Epithelial cell of prostate (primary cell): ENCODE data around the gene YTHDF1.
"Not testable (repeated sequence)": the region's sequence is repeated elsewhere in the genome, so short reads cannot be mapped to it uniquely, and the experiment has no call there.

Source experiments
- DNase-seq: peaks from one replicate; pipeline ENCODE4 v3.0.0-alpha.2; 2011; ENCODE audit warnings: low read depth, low spot score
- H3K27ac ChIP-seq: fragments of 450-650 bp; 2 replicates; pipeline ENCODE4 v1.5.1; 2017; ENCODE audit warnings: mild to moderate bottlenecking

YTHDF1 gene

DNA sequence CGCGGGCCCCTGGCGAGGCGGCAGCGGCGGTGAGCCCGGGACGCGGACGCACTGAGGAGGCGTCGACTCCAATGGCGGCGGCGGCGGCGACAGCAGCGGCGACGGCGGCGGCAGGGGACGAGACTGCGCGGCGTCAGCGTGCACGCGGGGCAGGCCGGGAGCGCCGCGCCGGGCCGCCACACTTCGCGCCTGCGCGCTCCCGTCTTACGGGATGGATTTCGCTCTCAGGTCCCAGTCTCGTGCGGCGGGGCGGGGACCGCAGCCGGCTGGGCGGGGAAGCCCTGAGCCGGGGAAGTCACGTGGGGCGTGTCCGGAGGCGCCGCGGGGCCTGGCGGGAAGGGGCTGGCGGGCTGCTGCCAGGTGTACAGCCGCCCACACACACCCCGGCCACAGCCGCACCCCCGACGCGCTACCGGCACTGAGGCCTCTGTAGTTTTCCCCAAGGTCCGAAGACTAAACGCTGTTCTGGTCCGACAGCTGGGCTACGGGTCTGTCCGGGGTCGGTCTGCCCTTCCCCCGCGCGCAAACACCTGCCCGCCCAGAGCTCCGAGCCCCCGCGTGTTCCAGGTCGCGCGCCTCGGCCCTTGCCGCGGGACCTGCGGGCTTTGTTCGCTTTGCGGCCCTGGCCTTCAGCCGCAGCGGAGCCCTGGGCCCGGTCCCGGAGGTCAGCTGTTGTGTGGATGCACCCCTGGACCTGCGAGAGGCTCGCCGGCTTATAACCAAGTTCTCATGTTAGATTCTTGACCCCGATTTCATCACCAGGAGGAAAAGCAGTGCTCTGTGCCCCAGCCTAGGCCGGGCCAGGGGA is at the start of gene YTHDF1:
Gene YTHDF1 (minus strand): TSS at position 91 of the 808 bp plus-strand sequence. CDS start 239 bp downstream, outside the sequence.
- peak within 1 kb of the TSS; percentile 66 for H3K27ac ChIP-seq

DNA sequence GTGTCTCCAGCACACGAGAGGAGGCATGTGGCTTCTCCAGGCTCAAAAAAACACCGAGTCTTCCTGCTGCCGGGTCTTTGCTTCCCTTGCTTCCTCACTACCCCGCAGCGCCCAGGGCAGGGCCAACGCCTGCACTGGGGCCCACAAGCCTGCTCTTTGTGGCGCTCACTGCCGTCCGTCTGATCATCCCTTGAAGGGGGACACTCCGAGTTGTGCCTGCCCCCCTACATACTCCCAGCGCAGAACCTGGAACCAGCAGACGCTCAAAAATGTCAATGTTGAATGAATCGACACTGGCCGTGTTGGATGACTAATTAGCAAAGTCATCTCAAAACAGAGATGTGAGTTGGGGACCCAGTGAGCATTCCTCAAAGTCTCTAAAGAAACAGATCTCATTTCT is 48.6 kb upstream of the YTHDF1 start:
- no peak overlapping the region for H3K27ac ChIP-seq
- DNase-seq, result no peak

More for the DNA sequence above, at the start of gene YTHDF1:
- peak; percentile 60 for DNase-seq

DNA sequence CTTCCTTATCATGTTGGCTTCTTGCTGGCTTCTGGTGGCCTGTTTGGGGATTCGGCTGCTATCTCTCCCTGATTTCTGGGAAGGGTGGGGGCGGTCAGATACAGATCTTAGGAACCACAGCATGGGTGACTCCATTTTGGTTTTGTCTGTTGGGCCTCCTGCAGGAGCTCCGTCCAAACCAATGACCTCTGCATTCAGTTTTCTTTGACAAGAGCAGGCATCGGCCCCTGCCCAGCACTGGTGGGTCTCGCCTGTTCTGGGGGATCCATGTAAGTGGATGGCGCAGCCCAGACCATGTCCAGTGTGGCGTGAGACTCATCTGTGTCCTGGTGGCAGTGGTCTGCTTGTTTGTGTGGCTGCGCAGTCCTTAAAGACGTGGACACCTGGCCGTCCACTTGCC is 48.1 kb upstream of the YTHDF1 start:
- no peak overlapping the region for H3K27ac ChIP-seq
- DNase-seq, result no peak

DNA sequence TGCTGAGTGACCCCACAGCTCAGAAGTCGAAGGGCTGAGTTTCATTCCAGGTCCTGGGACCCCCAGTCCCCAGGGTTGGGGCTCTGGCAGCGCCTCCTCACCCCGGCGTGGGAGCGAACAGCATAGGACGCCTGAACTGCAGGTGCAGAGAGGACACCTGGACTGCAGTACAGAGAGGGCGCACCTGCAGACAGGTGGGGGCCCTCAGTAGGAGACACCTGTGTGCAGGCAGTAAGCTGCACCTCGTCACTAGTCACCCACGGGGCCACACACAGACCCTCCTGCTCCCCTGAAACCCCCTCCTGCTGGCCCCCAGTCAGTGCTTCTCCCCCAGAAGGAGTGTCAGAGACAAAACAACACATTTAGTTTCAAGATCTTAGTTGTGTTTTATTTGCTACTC is 46.9 kb upstream of the YTHDF1 start:
- no peak for DNase-seq
- no peak overlapping the region for H3K27ac ChIP-seq

DNA sequence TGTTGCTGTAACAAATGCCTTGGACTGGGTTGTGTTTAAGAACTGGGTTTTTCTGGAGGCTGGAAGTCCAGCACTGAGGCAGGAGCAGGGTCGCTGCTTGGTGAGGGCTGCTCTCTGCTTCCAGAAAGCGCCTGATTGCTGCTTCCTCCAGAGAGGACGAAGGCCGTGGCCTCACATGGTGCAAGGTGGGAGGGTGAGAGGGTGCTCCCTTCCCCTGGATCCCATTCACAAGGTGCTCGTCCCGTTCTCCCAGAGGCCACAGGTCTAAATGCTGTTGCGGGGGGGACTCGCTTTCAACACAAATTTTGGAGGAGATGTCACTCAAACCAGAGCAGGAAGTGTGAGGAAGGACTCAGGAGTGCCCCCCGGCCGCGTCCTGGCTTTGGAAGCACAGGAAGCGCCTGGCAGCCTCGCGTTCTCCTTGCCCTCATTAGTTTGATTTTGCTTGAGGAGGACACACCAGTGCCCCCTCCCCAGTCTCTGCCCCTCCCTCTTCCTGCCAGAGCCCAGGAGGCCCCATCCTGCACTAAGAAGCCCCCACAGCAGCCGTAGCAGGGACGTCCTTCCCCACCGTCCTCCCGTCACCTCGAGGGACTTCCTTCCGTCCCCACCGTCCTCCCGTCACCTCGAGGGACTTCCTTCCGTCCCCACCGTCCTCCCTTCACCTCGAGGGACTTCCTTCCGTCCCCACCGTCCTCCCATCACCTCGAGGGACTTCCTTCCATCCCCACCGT is 46.0 kb upstream of the YTHDF1 start:
- no peak overlapping the region for H3K27ac ChIP-seq
- DNase-seq, result no peak

DNA sequence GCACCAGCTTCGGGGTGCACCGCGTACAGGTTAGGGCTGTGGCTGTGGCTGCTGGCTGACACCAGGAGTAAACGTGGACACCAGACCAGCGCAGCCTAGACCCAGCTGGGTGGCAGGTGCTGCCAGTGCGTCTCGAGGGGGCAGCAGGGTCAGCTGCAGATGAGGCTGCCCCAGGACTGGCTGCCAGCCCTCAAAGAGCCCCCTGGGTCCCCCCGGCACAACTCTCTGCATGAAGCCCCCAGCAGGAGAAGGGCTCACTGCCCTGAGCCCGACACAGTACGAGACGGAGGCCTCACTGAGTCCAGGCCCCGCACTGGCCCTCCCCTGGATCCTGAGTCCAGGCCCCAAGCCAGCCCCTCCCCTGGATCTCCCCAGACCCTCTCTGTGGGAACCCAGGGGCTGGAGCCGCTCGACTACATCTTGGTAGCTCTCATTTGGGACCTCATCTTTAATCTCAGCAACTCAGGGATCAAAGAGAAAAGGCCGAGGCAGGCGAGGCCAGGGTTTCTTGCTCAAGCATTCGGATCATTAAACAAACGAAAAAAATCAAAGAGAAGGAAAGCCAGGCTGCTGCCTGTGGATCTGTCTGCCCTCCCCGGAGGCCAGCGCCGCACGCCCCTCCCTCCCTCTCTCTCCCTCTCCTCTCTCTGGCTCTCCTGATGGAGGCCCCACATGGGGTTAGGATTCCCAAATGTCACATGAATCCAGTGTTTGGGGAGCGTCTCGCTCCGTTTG is 45.3 kb upstream of the YTHDF1 start:
- no peak overlapping the region for H3K27ac ChIP-seq
- no peak for DNase-seq

DNA sequence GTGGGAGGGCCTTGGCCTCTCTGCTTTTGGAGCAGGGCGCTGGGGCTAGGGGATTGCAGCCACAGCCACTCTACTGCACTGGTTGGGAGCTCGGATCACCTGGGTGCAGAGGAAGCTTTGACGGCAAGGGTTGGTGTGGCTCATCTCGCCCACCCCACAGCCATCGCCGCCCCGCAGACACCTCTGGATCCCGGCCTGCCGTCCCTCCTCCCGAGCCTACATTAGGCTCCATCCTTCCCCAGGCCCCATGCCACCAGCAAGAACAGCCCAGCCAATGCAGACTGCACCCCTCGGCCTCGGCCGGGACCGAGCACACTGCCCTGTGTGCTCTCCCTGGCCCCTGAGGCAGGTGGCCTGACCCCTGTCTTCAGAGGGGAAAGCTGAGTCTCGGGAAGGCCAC is 44.6 kb upstream of the YTHDF1 start:
- no peak for DNase-seq

DNA sequence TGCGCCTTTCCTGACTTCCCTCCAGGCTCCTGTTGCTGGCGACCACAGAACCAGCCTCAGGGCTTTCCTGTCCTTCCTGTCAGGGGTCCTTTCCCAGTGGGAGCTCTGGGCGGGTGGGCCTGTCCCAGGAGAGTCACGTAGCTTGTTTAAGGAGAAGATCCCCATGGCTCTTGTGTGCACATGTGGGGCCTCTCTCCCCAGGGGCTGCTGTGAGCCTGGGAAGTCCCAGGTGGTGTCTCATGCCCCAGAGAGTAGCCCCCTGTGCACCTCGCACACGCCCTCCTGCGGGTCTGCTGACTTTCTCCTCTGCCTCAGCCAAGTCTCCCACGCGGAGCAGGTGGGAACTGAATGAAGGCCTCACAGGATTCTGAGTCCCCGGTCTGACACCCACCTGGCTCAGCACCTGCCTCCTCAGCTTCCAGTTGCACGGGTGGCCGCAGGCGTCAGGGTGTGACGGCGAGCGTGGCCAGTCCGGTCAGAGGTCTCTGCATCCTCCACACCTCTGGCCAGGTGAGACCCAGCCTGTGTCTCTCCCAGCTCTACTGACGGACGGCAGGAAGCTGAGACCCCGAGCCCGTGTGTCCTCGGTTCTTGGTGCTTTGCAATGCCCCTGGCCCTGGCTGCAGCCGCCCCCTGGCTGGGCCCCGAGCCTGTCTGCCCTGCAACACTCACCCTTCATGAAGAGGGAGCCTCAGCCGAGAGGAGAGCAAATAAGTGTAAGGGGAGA is 44.0 kb upstream of the YTHDF1 start:
- H3K27ac ChIP-seq, result no peak overlapping the region
- no peak for DNase-seq

More for the DNA sequence above, 44.6 kb upstream of the YTHDF1 start:
- no peak overlapping the region for H3K27ac ChIP-seq

DNA sequence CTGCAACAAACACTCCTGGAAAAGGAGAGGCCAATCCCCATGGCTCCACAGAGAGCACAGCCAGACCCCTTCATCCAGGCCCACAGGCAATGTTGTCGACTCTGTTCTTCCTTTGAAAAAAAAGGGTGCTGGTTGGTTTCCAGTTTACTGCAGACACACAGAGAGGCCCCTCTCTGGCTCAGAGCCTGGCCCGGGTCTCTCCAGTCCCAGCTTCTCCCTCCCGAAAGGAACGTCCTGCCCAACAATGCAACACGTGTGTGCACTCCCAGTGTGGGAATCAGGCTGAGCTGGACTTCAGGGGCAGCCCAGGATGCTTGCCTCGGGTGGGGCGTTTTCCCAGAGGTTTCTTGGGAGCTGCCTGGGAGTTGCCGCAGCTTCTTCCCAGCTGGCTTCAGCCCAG is 42.9 kb upstream of the YTHDF1 start:
- DNase-seq, result no peak
- no peak overlapping the region for H3K27ac ChIP-seq

DNA sequence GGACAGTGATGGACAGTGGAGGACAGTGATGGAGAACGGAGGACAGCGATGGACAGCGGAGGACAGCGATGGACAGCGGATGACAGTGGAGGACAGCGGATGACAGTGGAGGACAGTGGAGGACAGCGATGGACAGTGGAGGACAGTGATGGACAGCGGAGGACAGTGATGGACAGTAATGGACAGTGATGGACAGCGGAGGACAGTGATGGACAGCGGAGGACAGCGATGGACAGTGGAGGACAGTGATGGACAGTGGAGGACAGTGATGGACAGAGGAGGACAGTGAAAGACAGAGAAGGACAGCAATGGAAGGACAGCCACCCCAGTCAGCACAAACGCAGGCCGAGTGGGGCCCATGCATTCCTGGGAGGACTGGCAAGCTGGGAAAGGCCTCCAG is 41.7 kb upstream of the YTHDF1 start:
- H3K27ac ChIP-seq, result no peak overlapping the region
- DNase-seq, result no peak

DNA sequence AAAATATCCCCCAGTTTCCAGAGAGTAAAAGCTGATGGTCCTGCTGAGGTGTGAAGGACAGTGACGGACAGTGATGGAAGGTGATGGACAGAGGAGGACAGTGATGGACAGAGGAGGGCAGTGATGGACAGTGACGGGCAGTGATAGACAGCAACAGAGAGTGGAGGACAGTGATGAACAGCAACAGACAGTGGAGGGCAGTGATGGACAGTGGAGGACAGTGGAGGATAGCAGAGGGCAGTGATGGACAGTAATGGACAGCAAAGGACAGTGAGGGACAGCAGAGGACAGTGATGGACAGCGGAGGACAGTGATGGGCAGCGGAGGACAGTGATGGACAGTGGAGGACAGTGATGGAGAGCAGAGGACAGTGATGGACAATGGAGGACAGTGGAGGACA is 41.0 kb upstream of the YTHDF1 start:
- no peak for DNase-seq
- H3K27ac ChIP-seq, result no peak overlapping the region

DNA sequence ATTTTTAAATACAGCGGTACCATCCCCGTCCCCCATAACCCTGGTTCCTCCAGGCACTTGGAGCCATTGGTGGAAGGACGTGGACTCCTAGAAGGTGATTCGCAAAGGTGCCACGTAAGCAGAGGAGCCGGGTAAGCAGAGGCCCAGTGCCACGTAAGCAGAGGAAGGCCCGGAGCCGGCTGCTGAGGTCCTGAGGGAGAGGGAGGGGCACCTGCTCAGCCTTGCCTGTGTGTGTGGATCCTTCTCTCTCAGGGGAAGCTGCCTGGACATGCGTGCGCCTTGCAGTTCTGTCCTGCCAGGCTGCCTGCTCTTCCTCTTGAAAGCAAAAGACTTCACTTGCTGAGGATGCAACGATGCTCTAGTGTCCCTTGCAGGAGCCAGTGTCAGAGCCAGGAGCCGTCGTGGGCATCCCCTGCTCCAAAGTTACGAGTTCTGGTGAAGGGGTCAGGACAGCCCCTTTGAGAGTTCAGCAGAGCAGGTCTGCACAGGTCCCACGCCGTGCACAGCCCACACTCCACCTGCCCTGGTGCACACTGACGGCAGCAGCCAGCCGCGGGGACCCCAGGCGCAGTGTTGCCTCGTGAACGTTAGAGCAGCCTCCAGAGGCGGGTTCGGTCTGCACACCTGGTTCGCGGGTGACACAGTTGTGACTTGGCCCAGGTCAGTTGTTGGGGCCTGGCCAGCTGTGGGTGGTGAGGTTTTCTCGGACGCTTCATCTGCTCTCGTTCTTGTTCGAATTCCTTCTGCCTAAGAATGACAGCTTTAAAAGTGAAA is 40.2 kb upstream of the YTHDF1 start:
- H3K27ac ChIP-seq, result peak overlapping the region; percentile 27
- DNase-seq, result peak; percentile 84

DNA sequence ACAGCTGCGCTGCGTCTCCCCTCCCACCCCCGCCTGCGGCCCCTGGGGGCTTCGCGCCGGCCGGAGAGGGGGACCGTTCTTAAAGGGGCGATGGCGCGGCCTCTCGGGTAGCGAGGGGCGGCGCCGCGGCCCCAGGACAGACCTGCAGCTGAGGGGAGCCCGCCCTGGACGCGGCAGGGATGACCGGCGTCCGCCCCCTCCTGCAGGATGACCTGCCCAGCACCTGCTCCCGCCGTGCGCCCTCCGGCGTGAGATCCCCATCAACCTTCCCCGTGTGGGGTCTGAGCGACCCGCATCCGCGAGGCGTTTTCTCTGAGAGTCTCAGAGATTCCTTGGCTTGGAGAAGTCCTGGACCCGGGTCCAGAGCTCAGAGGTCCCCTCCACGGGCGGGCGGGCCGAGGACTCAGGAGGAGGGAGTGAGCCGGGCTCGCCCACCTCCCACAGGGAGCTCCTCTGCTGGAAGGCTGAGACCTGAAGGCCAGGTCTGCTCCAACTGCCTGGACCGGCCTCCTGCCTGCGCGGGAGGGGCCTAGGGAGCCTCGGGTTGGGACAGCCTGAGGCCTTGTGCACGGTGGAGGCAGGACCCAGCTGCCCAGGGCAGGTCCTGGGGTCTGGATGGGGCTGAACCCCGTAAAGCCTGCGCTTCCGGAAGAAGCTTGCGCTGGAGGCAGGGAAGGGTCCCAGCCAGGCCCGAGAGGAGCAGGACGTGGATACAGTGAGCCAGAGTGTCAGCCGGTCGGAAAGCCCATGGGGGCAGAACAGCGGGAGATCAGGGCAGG is 38.9 kb upstream of the YTHDF1 start:
- no peak for DNase-seq
- no peak overlapping the region for H3K27ac ChIP-seq

DNA sequence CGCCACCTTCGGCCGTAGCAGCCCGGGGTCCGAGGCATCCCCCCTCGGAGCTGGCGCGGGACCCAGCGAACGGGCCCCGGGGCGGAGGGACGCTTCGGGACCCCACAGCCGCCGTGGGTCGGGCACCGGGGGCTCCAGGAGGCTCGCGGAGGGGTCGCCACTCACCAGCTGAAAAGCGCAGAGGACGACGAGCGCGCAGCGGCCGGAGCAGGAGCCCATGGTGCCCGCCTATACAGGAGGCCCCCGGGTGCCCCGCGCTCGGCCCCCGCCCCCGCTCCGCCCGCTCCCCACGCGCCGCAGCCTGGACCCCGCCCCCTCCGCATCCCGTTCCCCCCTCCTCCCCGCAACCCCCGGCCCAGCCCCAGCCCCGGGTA is 38.3 kb upstream of the YTHDF1 start, which contains the start of gene NKAIN4:
Gene NKAIN4 (minus strand): TSS at position 232 of the 374 bp plus-strand sequence. CDS start 13 bp downstream, at position 219.
- no peak within 1 kb of the TSS for H3K27ac ChIP-seq
- DNase-seq, result no peak

DNA sequence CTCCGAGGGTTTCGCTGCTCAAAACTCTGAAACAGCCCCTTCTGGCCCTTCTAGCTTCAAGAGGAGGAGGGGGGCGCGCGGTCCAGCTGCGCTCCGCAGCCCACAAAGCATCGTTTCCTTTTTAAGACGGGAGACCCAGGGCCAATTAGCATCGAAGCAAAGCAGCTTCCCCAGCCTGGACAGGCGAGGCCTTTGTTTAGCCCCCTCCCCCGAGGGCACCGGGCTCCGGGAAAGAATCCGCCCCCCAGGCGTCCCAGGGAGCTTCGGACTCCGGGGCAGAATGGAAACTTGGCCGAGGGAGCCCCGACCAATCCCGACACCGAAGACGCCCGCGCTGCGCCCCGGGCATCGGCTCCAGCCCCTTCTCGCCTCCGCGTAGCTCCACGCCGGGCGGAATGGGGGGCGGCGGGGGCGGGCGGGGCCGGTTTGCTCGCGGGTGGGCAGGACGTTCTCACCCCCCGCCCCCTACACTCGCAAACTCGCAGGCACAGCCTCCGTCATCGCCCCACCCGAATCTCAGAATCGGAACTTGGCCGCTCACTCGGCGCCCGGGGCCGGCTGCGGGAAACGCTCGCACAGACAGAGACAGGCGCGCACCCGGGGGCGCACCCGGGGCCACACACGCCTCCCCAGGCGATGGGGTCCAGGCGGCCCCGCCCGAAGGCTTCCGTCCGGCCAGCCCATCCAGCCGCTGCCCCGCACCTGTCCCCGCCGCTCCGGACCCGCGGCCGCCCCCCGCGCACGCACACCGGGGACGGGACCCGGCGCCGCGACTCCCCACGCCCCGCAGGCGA is 37.7 kb upstream of the YTHDF1 start:
- no peak overlapping the region for H3K27ac ChIP-seq
- no peak for DNase-seq

DNA sequence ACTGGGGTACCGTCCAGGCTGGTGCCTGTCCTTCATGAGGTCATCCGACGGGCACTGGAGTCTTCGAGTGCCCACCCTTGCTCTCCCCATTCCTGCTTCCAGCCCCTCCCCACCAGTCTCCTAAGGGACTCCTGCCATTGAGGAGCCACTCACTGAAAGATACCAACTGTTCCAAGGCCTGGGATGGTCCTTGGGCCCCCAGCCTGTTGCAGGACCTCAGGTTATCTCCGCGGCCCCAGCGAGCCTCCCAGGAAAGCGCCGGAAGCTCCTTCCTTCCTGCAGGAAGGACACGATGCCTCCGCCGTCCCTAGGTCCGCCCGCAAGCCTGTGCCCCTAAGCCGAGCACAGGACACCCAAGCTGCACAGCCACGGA is 37.1 kb upstream of the YTHDF1 start:
- DNase-seq, result no peak
- H3K27ac ChIP-seq, result no peak overlapping the region

DNA sequence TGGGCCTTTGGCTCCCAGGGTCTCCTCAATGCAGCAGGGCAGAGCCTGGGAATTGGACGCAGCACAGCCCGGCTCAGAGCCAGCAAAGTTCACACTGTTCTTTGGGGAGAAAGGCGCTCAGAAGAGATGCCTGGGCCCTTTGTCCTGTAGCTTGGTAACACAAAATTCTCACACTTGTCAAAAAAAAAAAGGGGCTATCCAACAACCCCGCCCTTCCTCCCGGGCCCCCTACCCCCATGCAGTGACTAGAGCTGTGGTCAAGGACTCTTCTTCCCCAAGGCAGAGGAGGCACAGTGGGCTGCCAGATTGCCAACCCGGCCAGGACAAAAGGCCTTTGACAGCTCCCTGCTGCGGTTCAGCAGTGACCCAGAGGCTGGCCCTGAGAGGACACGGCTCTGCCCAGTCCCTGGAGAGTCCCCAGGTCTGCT is 36.4 kb upstream of the YTHDF1 start:
- DNase-seq, result no peak
- H3K27ac ChIP-seq, result no peak overlapping the region

DNA sequence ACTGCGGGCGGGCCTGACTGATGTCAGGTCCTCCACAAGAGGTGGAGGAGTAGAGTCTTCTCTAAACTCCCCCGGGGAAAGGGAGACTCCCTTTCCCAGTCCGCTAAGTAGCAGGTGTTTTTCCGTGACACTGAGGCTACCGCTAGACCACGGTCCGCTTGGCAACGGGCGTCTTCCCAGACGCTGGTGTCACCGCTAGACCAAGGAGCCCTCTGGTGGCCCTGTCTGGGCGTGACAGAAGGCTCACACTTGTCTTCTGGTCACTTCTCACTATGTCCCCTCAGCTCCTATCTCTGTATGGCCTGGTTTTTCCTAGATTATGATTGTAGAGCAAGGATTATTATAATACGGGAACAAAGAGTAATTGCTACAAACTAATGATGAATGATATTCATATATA is 35.4 kb upstream of the YTHDF1 start:
- H3K27ac ChIP-seq, DNase-seq: not testable (repeated sequence)
